ENCODE results near the gene ABCC1. TPM values are rescaled to one million over a fixed set of nuclear protein-coding genes. Genes with fewer than 3 reads are reported as not detected.

ABCC1 gene
- polyA plus RNA-seq, 1 of the 3 experiments (the other 2 are of a cell fraction): 23.7 TPM

DNA sequence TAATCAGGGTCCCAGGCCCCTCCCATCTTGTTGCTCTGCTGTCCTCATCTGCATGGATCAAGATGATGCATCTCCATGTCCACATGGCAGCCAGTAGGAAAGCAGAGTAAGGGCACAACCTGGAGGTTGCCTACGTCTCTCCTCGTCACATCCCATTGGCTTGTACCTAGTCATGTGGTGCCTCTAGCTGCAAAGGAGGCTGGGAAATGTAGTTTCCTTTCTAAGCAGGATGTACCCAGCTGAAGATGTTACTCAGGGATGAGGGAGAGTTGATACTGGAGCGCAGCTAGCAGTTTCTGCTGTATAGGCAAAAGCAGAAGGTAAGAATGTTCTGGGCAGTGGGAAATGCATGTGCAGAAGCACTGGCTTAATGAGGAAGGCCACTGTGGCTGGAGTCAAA, 20.8 kb downstream of the ABCC1 start:
- no peak for DNase-seq
- H3K27ac ChIP-seq (ENCODE audit: low read depth in 2 of 2, low read length in 1 of 2): no peak overlapping the region
- POLR2A ChIA-PET: no interaction called here
- WGBS (ENCODE audit: low lambda C conversion rate): 88% methylated on average over 3 of the region's 3 CpGs
- peaks cover 13 to 14% of the 10 kb centered on the region in 2 experiments; a peak in 3 of 4 replicates for H3K4me1 ChIP-seq (ENCODE audit: control insufficient read depth in 1 of 2, insufficient read depth in 2 of 2, low read depth in 1 of 2, low read length in 1 of 2)
- H2AFZ ChIP-seq (ENCODE audit: low read depth): no peak overlapping the region
- no peak overlapping the region for H3K4me2 ChIP-seq
- no peak for TF ChIP-seq NFIC (IDR thresholded peaks at IDR 0.05; ENCODE audit: borderline replicate concordance)
- TF ChIP-seq RXRA (IDR thresholded peaks at IDR 0.05; ENCODE audit: borderline replicate concordance, low read depth): no peak
- TF ChIP-seq, protein P1, sequence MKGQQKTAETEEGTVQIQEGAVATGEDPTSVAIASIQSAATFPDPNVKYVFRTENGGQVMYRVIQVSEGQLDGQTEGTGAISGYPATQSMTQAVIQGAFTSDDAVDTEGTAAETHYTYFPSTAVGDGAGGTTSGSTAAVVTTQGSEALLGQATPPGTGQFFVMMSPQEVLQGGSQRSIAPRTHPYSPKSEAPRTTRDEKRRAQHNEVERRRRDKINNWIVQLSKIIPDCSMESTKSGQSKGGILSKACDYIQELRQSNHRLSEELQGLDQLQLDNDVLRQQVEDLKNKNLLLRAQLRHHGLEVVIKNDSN (IDR thresholded peaks at IDR 0.05; ENCODE audit: borderline replicate concordance, low read depth): peak; percentile 75; the same call in 1 of the 2 replicates
- TF ChIP-seq, protein P2, sequence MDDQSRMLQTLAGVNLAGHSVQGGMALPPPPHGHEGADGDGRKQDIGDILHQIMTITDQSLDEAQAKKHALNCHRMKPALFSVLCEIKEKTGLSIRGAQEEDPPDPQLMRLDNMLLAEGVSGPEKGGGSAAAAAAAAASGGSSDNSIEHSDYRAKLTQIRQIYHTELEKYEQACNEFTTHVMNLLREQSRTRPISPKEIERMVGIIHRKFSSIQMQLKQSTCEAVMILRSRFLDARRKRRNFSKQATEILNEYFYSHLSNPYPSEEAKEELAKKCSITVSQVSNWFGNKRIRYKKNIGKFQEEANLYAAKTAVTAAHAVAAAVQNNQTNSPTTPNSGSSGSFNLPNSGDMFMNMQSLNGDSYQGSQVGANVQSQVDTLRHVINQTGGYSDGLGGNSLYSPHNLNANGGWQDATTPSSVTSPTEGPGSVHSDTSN (IDR thresholded peaks at IDR 0.05): no peak
- TF ChIP-seq TCF12 (IDR thresholded peaks at IDR 0.05): no peak
- TF ChIP-seq, protein P3, sequence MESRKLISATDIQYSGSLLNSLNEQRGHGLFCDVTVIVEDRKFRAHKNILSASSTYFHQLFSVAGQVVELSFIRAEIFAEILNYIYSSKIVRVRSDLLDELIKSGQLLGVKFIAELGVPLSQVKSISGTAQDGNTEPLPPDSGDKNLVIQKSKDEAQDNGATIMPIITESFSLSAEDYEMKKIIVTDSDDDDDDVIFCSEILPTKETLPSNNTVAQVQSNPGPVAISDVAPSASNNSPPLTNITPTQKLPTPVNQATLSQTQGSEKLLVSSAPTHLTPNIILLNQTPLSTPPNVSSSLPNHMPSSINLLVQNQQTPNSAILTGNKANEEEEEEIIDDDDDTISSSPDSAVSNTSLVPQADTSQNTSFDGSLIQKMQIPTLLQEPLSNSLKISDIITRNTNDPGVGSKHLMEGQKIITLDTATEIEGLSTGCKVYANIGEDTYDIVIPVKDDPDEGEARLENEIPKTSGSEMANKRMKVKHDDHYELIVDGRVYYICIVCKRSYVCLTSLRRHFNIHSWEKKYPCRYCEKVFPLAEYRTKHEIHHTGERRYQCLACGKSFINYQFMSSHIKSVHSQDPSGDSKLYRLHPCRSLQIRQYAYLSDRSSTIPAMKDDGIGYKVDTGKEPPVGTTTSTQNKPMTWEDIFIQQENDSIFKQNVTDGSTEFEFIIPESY (IDR thresholded peaks at IDR 0.05; ENCODE audit: borderline replicate concordance, low read depth): no peak
- no peak for TF ChIP-seq TEAD4 (IDR thresholded peaks at IDR 0.05; ENCODE audit: borderline replicate concordance, insufficient read depth)
- H3K9me3 ChIP-seq: no peaks in the 10 kb centered on the region
- H3K9ac ChIP-seq: no peak overlapping the region
- no peaks in the 10 kb centered on the region for H3K27me3 ChIP-seq (ENCODE audit: insufficient read depth)
- no peak overlapping the region for H3K4me3 ChIP-seq (ENCODE audit: low read depth in 2 of 2, low read length in 1 of 2)
- CTCF ChIA-PET: interaction anchor here (0.8 to 2.0 kb wide), 4 partner anchors 11 to 97 kb away, joined by 3 to 5 read pairs (median 4); no protein-coding TSS in a partner anchor
- H3F3A ChIP-seq (replicated peaks; ENCODE audit: insufficient read depth): peaks cover 14% of the 10 kb centered on the region
- H3K9me2 ChIP-seq: no peaks in the 10 kb centered on the region
- H3K36me3 ChIP-seq (replicated peaks in 1 of 2; ENCODE audit: control insufficient read depth in 1 of 2, insufficient read depth in 2 of 2, low read length in 1 of 2): peaks cover 0 to 9% of the 10 kb centered on the region in 2 experiments
- peaks cover 96% of the 10 kb centered on the region for H3K79me2 ChIP-seq (ENCODE audit: insufficient read depth)
- H4K20me1 ChIP-seq (ENCODE audit: insufficient read depth): peaks cover 3% of the 10 kb centered on the region; the same call in 1 of the 2 replicates

DNA sequence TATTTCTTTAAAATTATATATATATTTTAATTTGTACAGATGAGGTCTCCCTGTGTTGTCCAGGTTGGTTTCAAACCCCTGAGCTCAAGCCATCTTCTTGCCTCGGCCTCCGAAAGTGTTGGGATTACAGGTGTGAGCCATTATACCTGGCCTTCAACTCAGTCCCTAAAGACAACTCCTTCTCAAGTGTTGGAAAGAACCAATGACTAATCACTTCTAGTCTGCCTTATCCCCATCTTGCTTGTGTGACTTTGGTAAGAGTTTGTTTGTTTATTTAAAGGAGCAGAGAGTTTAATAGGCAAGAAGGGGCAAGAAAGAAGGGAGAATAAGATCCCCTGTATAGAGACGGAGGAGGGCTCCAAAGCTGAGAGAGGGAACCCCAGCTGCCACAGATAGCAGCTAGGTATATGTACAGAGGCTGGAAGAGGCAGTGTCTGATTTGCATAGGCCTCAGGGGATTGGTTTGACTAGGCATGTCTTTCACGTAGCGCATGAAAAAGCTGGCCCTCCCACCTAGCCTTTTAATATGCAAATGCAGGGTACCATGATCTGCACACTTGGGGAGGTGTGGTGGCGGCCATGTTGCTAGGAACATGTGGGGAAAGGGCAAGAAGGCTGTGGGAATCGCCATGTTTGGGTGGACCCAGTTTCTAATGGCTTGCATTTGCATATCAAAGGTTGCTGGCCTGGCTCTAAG, 21.5 kb downstream of the ABCC1 start:
- H3K79me2 ChIP-seq (ENCODE audit: insufficient read depth): peaks cover 96% of the 10 kb centered on the region
- TF ChIP-seq ELF1 (IDR thresholded peaks at IDR 0.05): no peak
- TF ChIP-seq EZH2phosphoT487 (IDR thresholded peaks at IDR 0.05; ENCODE audit: borderline replicate concordance, low read depth): no peak
- TF ChIP-seq JUND (IDR thresholded peaks at IDR 0.05): no peak
- no peak for TF ChIP-seq RXRA (IDR thresholded peaks at IDR 0.05; ENCODE audit: borderline replicate concordance, low read depth)
- TF ChIP-seq FOXM1 (IDR thresholded peaks at IDR 0.05; ENCODE audit: low read depth): no peak
- CTCF ChIA-PET: interaction anchor here (1.4 to 2.0 kb wide), 2 partner anchors 21 to 96 kb away, joined by 3 to 5 read pairs; no protein-coding TSS in a partner anchor

More for the DNA sequence above, 21.5 kb downstream of the ABCC1 start:
- H3K4me2 ChIP-seq: no peak overlapping the region
- no peak for DNase-seq
- no peak overlapping the region for H3K9ac ChIP-seq
- POLR2A ChIA-PET: no interaction called here
- no peaks in the 10 kb centered on the region for H3K9me3 ChIP-seq
- H3K4me1 ChIP-seq (ENCODE audit: control insufficient read depth in 1 of 2, insufficient read depth in 2 of 2, low read depth in 1 of 2, low read length in 1 of 2): peaks cover 9 to 13% of the 10 kb centered on the region in 2 experiments; a peak in 3 of 4 replicates
- H3K4me3 ChIP-seq (ENCODE audit: low read depth in 2 of 2, low read length in 1 of 2): no peak overlapping the region
- peaks cover 13% of the 10 kb centered on the region for H3F3A ChIP-seq (replicated peaks; ENCODE audit: insufficient read depth)
- WGBS (ENCODE audit: low lambda C conversion rate): 97% methylated on average over 5 of the region's 7 CpGs
- H2AFZ ChIP-seq (ENCODE audit: low read depth): no peak overlapping the region
- H3K27me3 ChIP-seq (ENCODE audit: insufficient read depth): no peaks in the 10 kb centered on the region
- no peak overlapping the region for H3K27ac ChIP-seq (ENCODE audit: low read depth in 2 of 2, low read length in 1 of 2)
- peaks cover 3% of the 10 kb centered on the region; the same call in 1 of the 2 replicates for H4K20me1 ChIP-seq (ENCODE audit: insufficient read depth)
- peaks cover 0 to 9% of the 10 kb centered on the region in 2 experiments for H3K36me3 ChIP-seq (replicated peaks in 1 of 2; ENCODE audit: control insufficient read depth in 1 of 2, insufficient read depth in 2 of 2, low read length in 1 of 2)
- H3K9me2 ChIP-seq: no peaks in the 10 kb centered on the region

All from SK-N-SH (cell line).